H9 (cell line): ENCODE measurements around the gene WIPF1. TPM values are rescaled to one million over a fixed set of nuclear protein-coding genes. Genes with fewer than 3 reads are reported as not detected.

Experiments used
- DNase-seq: peaks from one replicate; pipeline ENCODE4 v3.0.0-alpha.2; 2017
- H2AFZ ChIP-seq: one replicate; pipeline ENCODE4 v1.6.1; 2013; ENCODE audit warnings: mild to moderate bottlenecking, low read length, control low read depth, moderate library complexity
- H2AK5ac ChIP-seq: 2 replicates; pipeline ENCODE4 v1.6.1; 2013; ENCODE audit warnings: low read length, control low read depth, mixed read lengths; ENCODE audit not compliant: insufficient read length
- H2BK120ac ChIP-seq: one replicate; pipeline ENCODE4 v1.6.1; 2013; ENCODE audit warnings: low read depth, mild to moderate bottlenecking, low read length, control low read depth, inconsistent platforms; ENCODE audit not compliant: poor library complexity, severe bottlenecking
- H2BK12ac ChIP-seq: 2 replicates; pipeline ENCODE4 v1.6.1; 2013; ENCODE audit warnings: low read length, control low read depth, mixed read lengths, low read depth; ENCODE audit not compliant: insufficient read length
- H2BK15ac ChIP-seq: 2 replicates; pipeline ENCODE4 v1.6.1; 2013; ENCODE audit warnings: low read depth, low read length, control low read depth
- H2BK20ac ChIP-seq: one replicate; pipeline ENCODE4 v1.6.1; 2013; ENCODE audit warnings: low read depth, mild to moderate bottlenecking, low read length, control low read depth, inconsistent platforms; ENCODE audit not compliant: poor library complexity, severe bottlenecking
- H2BK5ac ChIP-seq: 2 replicates; pipeline ENCODE4 v1.6.1; 2013; ENCODE audit warnings: low read length, control low read depth, mixed read lengths; ENCODE audit not compliant: insufficient read length
- H3K14ac ChIP-seq: 2 replicates; pipeline ENCODE4 v1.6.1; 2013; ENCODE audit warnings: low read length, control low read depth; ENCODE audit not compliant: insufficient read depth
- H3K18ac ChIP-seq: 2 replicates; pipeline ENCODE4 v1.6.1; 2013; ENCODE audit warnings: low read depth, mild to moderate bottlenecking, mixed read lengths, low read length, control low read depth; ENCODE audit not compliant: insufficient read length
- H3K23ac ChIP-seq: 2 replicates; pipeline ENCODE4 v1.6.1; 2013; ENCODE audit warnings: low read length, control low read depth, mixed read lengths, low read depth; ENCODE audit not compliant: insufficient read length
- H3K23me2 ChIP-seq: 2 replicates; pipeline ENCODE4 v1.6.1; 2013; ENCODE audit warnings: low read depth, mild to moderate bottlenecking, mixed read lengths, low read length, control low read depth; ENCODE audit not compliant: insufficient read length, poor library complexity, severe bottlenecking
- H3K27ac ChIP-seq: 2 replicates; pipeline ENCODE4 v1.5.1; 2013; ENCODE audit warnings: low read length, control low read depth, mixed read lengths, low read depth; ENCODE audit not compliant: insufficient read length
- H3K27me3 ChIP-seq: 2 replicates; pipeline ENCODE4 v1.6.1; 2013; ENCODE audit warnings: low read length, control low read depth, inconsistent platforms; ENCODE audit not compliant: insufficient read depth
- H3K4ac ChIP-seq: 2 replicates; pipeline ENCODE4 v1.6.1; 2013; ENCODE audit warnings: low read depth, mild to moderate bottlenecking, control low read depth, inconsistent platforms, low read length, moderate library complexity
- H3K4me1 ChIP-seq: 2 replicates; pipeline ENCODE4 v1.6.1; 2013; ENCODE audit warnings: low read length, control low read depth, inconsistent platforms; ENCODE audit not compliant: insufficient read depth
- H3K4me2 ChIP-seq: 2 replicates; pipeline ENCODE4 v1.6.1; 2013; ENCODE audit warnings: low read length, control low read depth, mixed read lengths; ENCODE audit not compliant: insufficient read length, insufficient read depth
- H3K56ac ChIP-seq: 2 replicates; pipeline ENCODE4 v1.6.1; 2013; ENCODE audit warnings: low read depth, mild to moderate bottlenecking, mixed read lengths, low read length, control low read depth; ENCODE audit not compliant: insufficient read length
- H3K79me1 ChIP-seq: 2 replicates; pipeline ENCODE4 v1.6.1; 2013; ENCODE audit warnings: low read depth, mild to moderate bottlenecking, moderate library complexity, low read length, control low read depth, inconsistent platforms; ENCODE audit not compliant: insufficient read depth, poor library complexity, severe bottlenecking
- H3K79me2 ChIP-seq: 2 replicates; pipeline ENCODE4 v1.6.1; 2013; ENCODE audit warnings: low read length, control low read depth, inconsistent platforms; ENCODE audit not compliant: insufficient read depth
- H3K9ac ChIP-seq: 2 replicates; pipeline ENCODE4 v1.6.1; 2013; ENCODE audit warnings: low read length, control low read depth, mixed read lengths; ENCODE audit not compliant: insufficient read length; ENCODE audit errors: extremely low read depth
- H3K9me3 ChIP-seq: one replicate; pipeline ENCODE4 v1.6.1; 2013; ENCODE audit warnings: low read depth, low read length, inconsistent platforms; ENCODE audit not compliant: control insufficient read depth
- H3T11ph ChIP-seq: one replicate; pipeline ENCODE4 v1.6.1; 2013; ENCODE audit warnings: mild to moderate bottlenecking, low read length, control low read depth, inconsistent platforms
- H4K20me1 ChIP-seq: one replicate; pipeline ENCODE4 v1.6.1; 2013; ENCODE audit not compliant: control insufficient read depth, insufficient read length, insufficient read depth
- H4K5ac ChIP-seq: 2 replicates; pipeline ENCODE4 v1.6.1; 2013; ENCODE audit warnings: low read depth, mild to moderate bottlenecking, mixed read lengths, low read length, control low read depth; ENCODE audit not compliant: insufficient read length
- H4K8ac ChIP-seq: replicated peaks from 2 replicates; pipeline ENCODE4 v1.6.1; 2013; ENCODE audit warnings: low read length, control low read depth, mixed read lengths, low read depth; ENCODE audit not compliant: insufficient read length
- H4K91ac ChIP-seq: 2 replicates; pipeline ENCODE4 v1.6.1; 2013; ENCODE audit warnings: low read depth, mild to moderate bottlenecking, moderate library complexity, mixed read lengths, low read length, control low read depth; ENCODE audit not compliant: insufficient read length
- H3K27ac Mint-ChIP-seq, 3 experiments: 2 replicates in 2 of 3; 3 replicates in 1 of 3; pipeline ENCODE4 v1.8.0; 2020 to 2021; ENCODE audit warnings: mixed read lengths in 3 of 3, mild to moderate bottlenecking in 1 of 3, moderate library complexity in 1 of 3
- H3K27me3 Mint-ChIP-seq: 2 replicates; pipeline ENCODE4 v1.8.0; 2021; ENCODE audit warnings: low read depth, mild to moderate bottlenecking, moderate library complexity, mixed read lengths
- H3K36me3 Mint-ChIP-seq, 3 experiments: 2 replicates in 2 of 3; 3 replicates in 1 of 3; pipeline ENCODE4 v1.8.0; 2020 to 2021; ENCODE audit warnings: low read depth in 3 of 3, mixed read lengths in 3 of 3; ENCODE audit not compliant: insufficient read depth in 1 of 3
- H3K4me1 Mint-ChIP-seq, 2 experiments: 2 replicates each; pipeline ENCODE4 v1.8.0; 2020; ENCODE audit warnings: mixed read lengths in 2 of 2
- H3K4me3 Mint-ChIP-seq, 2 experiments: 2 replicates in 1 of 2; 3 replicates in 1 of 2; pipeline ENCODE4 v1.8.0; 2020 to 2021; ENCODE audit warnings: mild to moderate bottlenecking in 2 of 2, mixed read lengths in 2 of 2, moderate library complexity in 1 of 2
- H3K9me3 Mint-ChIP-seq, 2 experiments: 2 replicates in 1 of 2; 3 replicates in 1 of 2; pipeline ENCODE4 v1.8.0; 2020; ENCODE audit warnings: mild to moderate bottlenecking in 2 of 2, mixed read lengths in 2 of 2, moderate library complexity in 1 of 2
- CTCF ChIP-seq: fragments of 200-600 bp; sonication (generic); conservative IDR thresholded peaks from 3 replicates; pipeline ENCODE4 v1.8.0; 2021; ENCODE audit warnings: antibody characterized with exemption, mild to moderate bottlenecking
- total RNA-seq: library from RNA; stranded (reverse); gene quantifications from 2 replicates; pipeline ENCODE4 v1.2.1, GENCODE V29; 2021

Gene WIPF1
- total RNA-seq, 1 experiment from 2014 or later, result 5.1 TPM

GRCh38 chr2:174568425-174568824 is 29.2 kb downstream of the WIPF1 start:
- no peak overlapping the region for H3K27ac ChIP-seq
- H3K79me1 ChIP-seq, result no peaks in the 10 kb centered on the region
- no peaks in the 10 kb centered on the region for H3K23me2 ChIP-seq
- no peaks in the 10 kb centered on the region for H4K20me1 ChIP-seq
- Mint-ChIP-seq H3K36me3 (peaks cover 2 to 6% (median 5%) of the 10 kb centered on the region in 3 experiments; a peak in 6 of 7 replicates), H3K4me3 (no peak overlapping the region), H3K27me3 (no peaks in the 10 kb centered on the region), H3K27ac (no peak overlapping the region), H3K9me3 (no peaks in the 10 kb centered on the region), H3K4me1 (no peaks in the 10 kb centered on the region)
- H3K4me2 ChIP-seq, result no peak overlapping the region
- no peak overlapping the region for H4K8ac ChIP-seq
- H4K91ac ChIP-seq, result no peak overlapping the region
- no peak overlapping the region for H3K23ac ChIP-seq
- no peak overlapping the region for H3K18ac ChIP-seq
- no peak overlapping the region for H3K56ac ChIP-seq
- H2AK5ac ChIP-seq, result no peak overlapping the region
- H4K5ac ChIP-seq, result no peak overlapping the region
- H2BK20ac ChIP-seq, result no peak overlapping the region
- no peak overlapping the region for H3K9ac ChIP-seq
- H3K9me3 ChIP-seq, result no peaks in the 10 kb centered on the region
- H3K79me2 ChIP-seq, result no peaks in the 10 kb centered on the region
- no peak overlapping the region for H3K14ac ChIP-seq
- H2BK15ac ChIP-seq, result no peak overlapping the region
- TF ChIP-seq CTCF, result no peak
- no peak for DNase-seq
- no peak overlapping the region for H2BK12ac ChIP-seq
- no peak overlapping the region for H2BK5ac ChIP-seq
- no peak overlapping the region for H2AFZ ChIP-seq
- H3K4me1 ChIP-seq, result no peaks in the 10 kb centered on the region
- no peak overlapping the region for H3K4ac ChIP-seq
- no peak overlapping the region for H3T11ph ChIP-seq
- H3K27me3 ChIP-seq, result no peaks in the 10 kb centered on the region
- no peak overlapping the region for H2BK120ac ChIP-seq
